Measurements from ENCODE around the gene ADAT2. TPM values are rescaled to one million over a fixed set of nuclear protein-coding genes. Genes with fewer than 3 reads are reported as not detected.
A peak's percentile ranks its signal among the peaks of the same experiment; 100 is the strongest.

The ADAT2 gene
- total RNA-seq, 3 donors from 2014 or later: 5.6 to 13.8 (median 9.0) TPM

DNA sequence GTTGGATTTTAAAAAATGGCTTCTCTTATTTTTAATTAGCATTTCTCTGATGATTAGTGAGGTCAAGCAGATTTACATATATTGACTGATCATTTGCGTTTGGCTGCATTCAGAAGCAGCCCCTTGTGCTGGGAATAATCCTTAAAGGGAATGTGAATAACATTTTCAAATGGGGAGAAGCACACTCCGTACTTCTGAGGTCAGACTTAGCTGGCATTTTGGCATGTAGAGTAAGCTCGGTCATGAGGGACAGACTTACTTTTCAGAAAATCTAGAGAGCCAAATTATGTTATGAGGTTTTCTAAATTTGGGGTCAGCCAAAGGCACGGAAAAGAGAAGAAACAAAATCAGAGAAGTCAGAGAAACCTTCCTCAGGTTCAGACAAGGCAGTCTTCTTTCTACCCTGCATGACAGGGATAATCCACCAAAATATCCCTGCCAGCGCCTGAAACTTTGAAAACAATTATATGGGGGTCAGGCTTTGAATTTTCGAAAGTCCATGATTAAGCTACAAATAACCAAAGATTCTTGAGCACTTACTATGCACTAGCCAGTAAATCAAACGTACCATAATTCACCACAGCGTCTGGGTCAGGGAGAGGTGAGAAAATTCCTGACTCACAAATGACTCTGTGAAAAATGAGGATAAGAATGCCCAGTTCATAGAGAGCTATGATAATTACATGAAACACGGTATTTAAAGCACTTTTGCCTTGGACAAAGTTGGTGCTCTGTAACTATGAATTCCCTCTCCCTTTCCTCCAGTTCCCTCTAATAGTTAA lies 44.9 kb downstream of the ADAT2 start:
- intact Hi-C loops (cut with DNase I, micrococcal nuclease): no loop called here
- Histone ChIP-seq H3K36me3 (ENCODE audit: low read depth) (no peaks in the 10 kb centered on the region), H3K4me1 (ENCODE audit: low read depth) (peaks cover 5% of the 10 kb centered on the region), H3K9me3 (no peaks in the 10 kb centered on the region), H3K4me3 (no peak overlapping the region)
- TF ChIP-seq CTCF (IDR thresholded peaks at IDR 0.05): no peak
- DNase-seq (no peak), ATAC-seq (no peak)

DNA sequence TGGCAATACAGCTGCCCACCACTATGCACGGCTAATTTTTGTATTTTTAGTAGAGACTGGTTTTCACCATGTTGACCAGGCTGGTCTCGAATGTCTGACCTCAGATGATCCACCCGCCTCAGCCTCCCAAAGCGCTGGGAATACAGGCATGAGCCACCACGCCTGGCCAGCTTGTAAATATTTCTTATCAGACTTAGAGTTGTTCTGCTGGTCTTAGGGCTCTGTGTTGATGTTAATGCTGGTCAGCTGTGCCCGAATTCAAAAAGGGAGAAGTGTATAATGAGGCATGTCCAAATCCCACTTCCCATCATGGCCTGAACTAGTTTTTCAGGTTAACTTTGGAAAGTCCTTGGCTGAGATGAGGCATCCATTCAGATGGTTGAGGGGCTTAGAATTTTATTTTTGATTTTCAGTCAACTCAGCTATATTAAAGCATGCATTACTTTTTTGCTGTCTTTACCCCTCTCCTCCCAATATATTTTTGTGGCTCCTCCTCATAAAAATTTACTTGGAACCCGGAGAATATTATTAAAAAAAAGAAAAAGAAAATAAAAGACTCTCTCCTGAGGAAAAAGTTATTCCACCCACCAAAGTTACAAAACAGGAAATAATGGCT lies 47.7 kb downstream of the ADAT2 start:
- no peak for TF ChIP-seq CTCF (IDR thresholded peaks at IDR 0.05)
- ATAC-seq (no peak), DNase-seq (no peak)
- H3K36me3 ChIP-seq (ENCODE audit: low read depth): no peaks in the 10 kb centered on the region
- peaks cover 7% of the 10 kb centered on the region for H3K4me1 ChIP-seq (ENCODE audit: low read depth)
- intact Hi-C loops (cut with DNase I, micrococcal nuclease): no loop called here
- H3K9me3 ChIP-seq: no peaks in the 10 kb centered on the region
- H3K4me3 ChIP-seq: no peak overlapping the region

DNA sequence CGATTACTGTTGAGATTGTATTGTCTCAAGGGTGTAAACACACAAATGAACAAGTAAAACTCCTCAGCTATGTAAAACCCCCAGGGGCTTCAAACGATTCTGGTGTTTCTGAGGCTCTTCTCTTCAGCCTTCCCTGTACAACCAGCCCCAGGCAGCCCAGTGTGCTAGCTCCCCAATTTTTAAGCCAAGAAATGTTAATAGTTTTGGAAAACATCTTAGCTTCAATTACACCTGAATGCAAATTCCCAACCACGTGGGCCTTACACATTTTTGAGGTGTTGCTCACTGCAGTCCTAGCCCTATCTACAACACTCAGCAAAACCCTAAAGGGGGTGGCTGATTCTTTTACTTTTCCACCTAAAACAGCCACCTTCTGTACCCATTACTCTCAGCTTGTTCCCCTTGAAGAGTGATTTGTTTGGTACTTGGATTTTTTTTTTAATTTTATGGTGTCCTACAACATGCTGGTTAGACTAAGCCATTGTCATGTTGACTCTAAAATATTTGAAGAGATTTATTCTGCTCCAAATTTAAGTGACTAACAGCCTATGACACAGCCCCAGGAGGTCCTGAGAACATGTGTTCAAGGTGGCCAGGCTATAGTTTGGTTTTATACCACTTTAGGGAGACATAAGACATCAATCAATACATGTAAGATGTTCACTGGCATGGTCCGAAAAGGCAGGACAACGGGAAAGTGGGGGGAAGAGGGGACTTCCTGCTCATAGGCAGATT lies 48.7 kb downstream of the ADAT2 start:
- Histone ChIP-seq H3K4me3 (no peak overlapping the region), H3K36me3 (ENCODE audit: low read depth) (no peaks in the 10 kb centered on the region), H3K4me1 (ENCODE audit: low read depth) (peaks cover 7% of the 10 kb centered on the region), H3K9me3 (no peaks in the 10 kb centered on the region)
- ATAC-seq: no peak
- no peak for TF ChIP-seq CTCF (IDR thresholded peaks at IDR 0.05)
- DNase-seq: no peak
- intact Hi-C loops (cut with DNase I, micrococcal nuclease): no loop called here

DNA sequence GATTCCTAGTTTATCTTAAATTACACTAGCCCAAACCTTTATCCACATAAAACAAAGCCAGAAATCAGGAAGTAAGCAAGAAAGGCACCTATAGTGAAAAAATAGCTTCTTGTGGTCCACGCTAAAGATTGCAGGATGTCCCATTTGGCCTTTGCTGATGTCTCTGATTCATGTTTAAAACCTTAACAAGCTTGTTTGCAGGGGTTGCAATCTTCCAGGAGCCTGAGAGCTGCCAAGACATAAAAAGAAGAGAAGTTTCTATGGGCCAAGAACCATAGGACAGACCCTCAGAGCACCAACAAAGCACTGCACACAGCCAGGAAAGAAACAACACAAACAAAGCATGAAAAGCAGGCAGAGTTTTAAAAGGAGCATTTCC lies 49.4 kb downstream of the ADAT2 start:
- H3K9me3 ChIP-seq: no peaks in the 10 kb centered on the region
- intact Hi-C loops (cut with DNase I, micrococcal nuclease): no loop called here
- TF ChIP-seq CTCF (IDR thresholded peaks at IDR 0.05): no peak
- no peak for ATAC-seq
- no peak for DNase-seq
- H3K4me3 ChIP-seq: no peak overlapping the region
- H3K36me3 ChIP-seq (ENCODE audit: low read depth): no peaks in the 10 kb centered on the region
- peaks cover 7% of the 10 kb centered on the region for H3K4me1 ChIP-seq (ENCODE audit: low read depth)

DNA sequence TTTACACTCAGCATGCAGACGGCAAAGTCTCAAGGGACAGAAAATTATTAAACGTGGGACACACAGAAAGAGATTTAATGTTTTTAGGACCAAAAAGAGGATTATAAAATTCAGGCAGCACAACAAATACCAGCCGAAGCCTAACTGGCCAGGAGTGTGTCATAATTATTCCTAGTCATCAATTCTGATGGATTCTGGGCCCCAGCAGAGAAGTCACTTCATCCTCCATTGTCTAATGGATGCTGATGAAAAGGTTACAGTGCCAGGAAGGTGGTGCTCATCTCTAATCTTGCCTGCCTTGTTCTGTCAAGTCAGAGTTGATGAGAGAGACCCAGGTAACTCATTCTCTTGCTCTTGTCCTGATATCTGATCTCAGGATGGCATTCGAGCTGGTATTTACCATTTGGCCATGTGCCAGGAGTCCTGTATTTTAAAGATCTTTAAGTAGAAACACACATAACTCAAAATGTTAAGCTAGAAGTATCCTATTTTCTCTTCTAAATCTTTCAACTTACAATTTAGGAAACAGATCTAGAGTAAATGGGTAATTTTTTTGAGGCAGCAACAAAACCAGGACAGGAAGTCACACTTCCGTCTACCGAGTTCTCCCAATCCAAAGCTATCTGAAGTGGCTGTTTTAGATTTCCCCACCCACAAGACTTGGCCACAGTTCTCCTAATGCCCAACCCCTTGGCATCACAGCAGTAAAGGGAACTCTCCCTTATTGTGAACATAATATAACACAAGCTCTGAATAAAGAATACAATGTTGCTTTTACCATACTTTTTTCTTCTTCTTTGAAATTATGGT lies 50.0 kb downstream of the ADAT2 start:
- Histone ChIP-seq H3K9me3 (no peaks in the 10 kb centered on the region), H3K36me3 (ENCODE audit: low read depth) (no peaks in the 10 kb centered on the region), H3K4me1 (ENCODE audit: low read depth) (peaks cover 7% of the 10 kb centered on the region), H3K4me3 (no peak overlapping the region)
- DNase-seq (peak in 1 of 3 donors; percentile 59), ATAC-seq (peak; percentile 66)
- intact Hi-C loops (cut with DNase I, micrococcal nuclease): no loop called here
- no peak for TF ChIP-seq CTCF (IDR thresholded peaks at IDR 0.05)

All from mucosa of descending colon (tissue), 3 donors.